Nephron progenitor cell (in vitro differentiated cells): ENCODE data around the gene EXOSC5.

ENCODE experiments used
- DNase-seq: peaks from one replicate; pipeline ENCODE4 v3.0.0; 2021
- H3K27ac Mint-ChIP-seq: 2 replicates; pipeline ENCODE4 v1.8.0; 2021; ENCODE audit warnings: mild to moderate bottlenecking, moderate library complexity, mixed read lengths
- H3K27me3 Mint-ChIP-seq: 2 replicates; pipeline ENCODE4 v1.8.0; 2021; ENCODE audit warnings: mild to moderate bottlenecking, low read depth, mixed read lengths; ENCODE audit not compliant: poor library complexity
- H3K36me3 Mint-ChIP-seq: 2 replicates; pipeline ENCODE4 v1.8.0; 2021; ENCODE audit warnings: low read depth, mixed read lengths
- H3K4me1 Mint-ChIP-seq: 2 replicates; pipeline ENCODE4 v1.8.0; 2021; ENCODE audit warnings: mixed read lengths
- H3K4me3 Mint-ChIP-seq: 2 replicates; pipeline ENCODE4 v1.8.0; 2021; ENCODE audit warnings: mild to moderate bottlenecking, moderate library complexity, mixed read lengths
- H3K9me3 Mint-ChIP-seq: 2 replicates; pipeline ENCODE4 v1.8.0; 2021; ENCODE audit warnings: mild to moderate bottlenecking, moderate library complexity, mixed read lengths
- TF ChIP-seq, protein P1 (sequence below): fragments of 200-600 bp; sonication (generic); IDR thresholded peaks from 2 replicates; pipeline ENCODE4 v1.5.0; 2021; ENCODE audit warnings: antibody characterized with exemption

EXOSC5 gene

DNA sequence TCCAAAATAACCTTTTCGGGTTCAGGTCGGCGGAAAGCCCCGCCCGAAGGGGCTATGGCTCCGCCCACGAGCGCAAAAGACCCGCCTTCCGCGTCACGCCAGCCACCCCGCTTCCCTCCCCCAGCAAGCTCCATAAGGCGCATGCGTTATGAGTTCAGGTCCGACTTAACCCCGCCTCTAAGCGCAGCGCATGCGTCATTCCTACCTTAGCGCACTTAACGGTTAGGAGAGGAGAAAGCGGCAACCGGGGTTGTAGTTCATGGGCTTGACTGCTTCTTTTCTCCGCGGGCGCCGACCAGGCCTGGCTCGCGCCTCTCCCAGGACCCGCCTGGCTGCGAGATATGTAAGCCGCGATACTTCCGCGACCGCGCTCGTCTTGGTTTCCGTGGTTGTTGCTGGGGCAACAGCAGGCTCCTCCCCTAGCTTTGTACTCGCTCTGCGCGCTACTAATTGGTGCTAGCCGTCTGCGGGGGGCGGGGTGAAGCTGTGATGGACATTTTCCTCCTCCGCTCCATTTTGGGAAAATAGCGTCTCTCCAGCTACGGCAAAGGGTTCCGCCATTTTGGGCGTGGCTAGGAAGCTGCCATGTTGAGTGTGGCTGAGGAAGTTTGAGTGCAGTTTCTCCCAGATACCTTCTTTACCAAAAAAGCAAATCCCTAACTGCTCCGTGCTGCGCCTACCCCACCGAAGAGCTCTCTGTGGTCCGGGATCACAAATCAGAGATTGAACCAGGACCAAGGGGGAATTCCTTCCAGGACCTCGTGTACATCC lies 33.2 kb downstream of the EXOSC5 start, which contains the start of gene B9D2:
Gene B9D2, minus strand, starts transcription at position 397 of the 771 bp plus-strand sequence. CDS start 630 bp downstream, outside the sequence.
- H3K4me3 Mint-ChIP-seq: peak within 1 kb of the TSS; percentile 96
- peaks cover 5% of the 10 kb centered on the region for H3K36me3 Mint-ChIP-seq
- H3K4me1 Mint-ChIP-seq: peaks cover 19% of the 10 kb centered on the region
- H3K27me3 Mint-ChIP-seq: no peaks in the 10 kb centered on the region
- TF ChIP-seq, protein P1, sequence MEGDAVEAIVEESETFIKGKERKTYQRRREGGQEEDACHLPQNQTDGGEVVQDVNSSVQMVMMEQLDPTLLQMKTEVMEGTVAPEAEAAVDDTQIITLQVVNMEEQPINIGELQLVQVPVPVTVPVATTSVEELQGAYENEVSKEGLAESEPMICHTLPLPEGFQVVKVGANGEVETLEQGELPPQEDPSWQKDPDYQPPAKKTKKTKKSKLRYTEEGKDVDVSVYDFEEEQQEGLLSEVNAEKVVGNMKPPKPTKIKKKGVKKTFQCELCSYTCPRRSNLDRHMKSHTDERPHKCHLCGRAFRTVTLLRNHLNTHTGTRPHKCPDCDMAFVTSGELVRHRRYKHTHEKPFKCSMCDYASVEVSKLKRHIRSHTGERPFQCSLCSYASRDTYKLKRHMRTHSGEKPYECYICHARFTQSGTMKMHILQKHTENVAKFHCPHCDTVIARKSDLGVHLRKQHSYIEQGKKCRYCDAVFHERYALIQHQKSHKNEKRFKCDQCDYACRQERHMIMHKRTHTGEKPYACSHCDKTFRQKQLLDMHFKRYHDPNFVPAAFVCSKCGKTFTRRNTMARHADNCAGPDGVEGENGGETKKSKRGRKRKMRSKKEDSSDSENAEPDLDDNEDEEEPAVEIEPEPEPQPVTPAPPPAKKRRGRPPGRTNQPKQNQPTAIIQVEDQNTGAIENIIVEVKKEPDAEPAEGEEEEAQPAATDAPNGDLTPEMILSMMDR: no peak
- H3K27ac Mint-ChIP-seq: peak within 1 kb of the TSS; percentile 100
- peak; percentile 97 for DNase-seq
- H3K9me3 Mint-ChIP-seq: no peaks in the 10 kb centered on the region

DNA sequence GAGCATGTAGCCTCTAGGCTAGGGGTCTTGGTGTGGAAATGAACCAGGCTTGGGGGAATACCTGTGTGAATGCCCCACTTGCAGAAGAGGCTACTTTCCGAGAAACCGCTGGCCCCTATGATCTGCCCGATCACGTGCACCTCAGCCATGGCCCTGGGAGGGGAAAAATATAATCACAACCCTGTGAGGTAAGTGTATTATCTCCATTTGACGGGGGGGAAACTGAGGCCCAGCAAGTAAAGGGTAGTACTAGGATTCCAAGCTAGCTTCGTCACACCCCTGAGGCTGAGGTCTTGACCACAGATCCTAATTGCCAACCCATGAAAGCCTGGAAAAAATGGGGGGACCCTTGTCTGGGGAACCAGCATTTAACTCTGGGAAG lies 33.8 kb downstream of the EXOSC5 start:
- no peak for DNase-seq
- peak overlapping the region; percentile 100 for H3K27ac Mint-ChIP-seq

DNA sequence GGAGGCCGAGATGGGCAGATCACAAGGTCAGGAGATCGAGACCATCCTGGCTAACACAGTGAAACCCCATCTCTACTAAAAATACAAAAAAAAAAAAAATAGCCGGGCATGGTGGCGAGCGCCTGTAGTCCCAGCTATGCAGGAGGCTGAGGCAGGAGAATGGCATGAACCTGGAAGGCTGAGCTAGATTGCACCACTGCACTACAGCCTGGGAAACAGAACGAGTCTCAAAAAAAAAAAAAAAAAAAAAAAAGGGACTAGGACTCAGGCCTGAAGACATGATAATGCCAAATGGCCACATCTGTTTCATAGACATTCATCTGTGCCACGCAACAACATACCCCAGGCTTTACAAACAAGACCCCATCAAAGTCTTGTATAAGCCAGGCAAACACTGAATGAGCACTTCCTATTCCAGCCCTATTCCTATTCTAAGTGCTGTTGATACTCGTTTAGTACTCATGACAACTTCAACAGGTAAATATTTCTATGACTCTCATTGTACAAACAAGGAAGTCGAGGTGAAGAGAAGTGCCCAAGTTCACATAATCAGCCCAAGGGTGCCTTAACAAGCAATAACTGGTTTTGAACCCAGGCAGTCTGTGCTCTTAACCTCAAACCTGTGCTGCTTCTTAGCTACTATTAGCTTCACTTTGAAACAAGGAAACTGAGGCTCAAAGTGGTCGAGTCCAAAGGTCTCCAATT lies 34.9 kb downstream of the EXOSC5 start:
- peaks cover 19% of the 10 kb centered on the region for H3K4me1 Mint-ChIP-seq
- TF ChIP-seq, protein P1: no peak
- no peaks in the 10 kb centered on the region for H3K9me3 Mint-ChIP-seq
- DNase-seq: no peak
- peak overlapping the region; percentile 96 for H3K4me3 Mint-ChIP-seq
- H3K27me3 Mint-ChIP-seq: no peaks in the 10 kb centered on the region
- H3K27ac Mint-ChIP-seq: no peak overlapping the region
- peaks cover 5% of the 10 kb centered on the region for H3K36me3 Mint-ChIP-seq

More for the DNA sequence above, 33.8 kb downstream of the EXOSC5 start:
- Mint-ChIP-seq H3K4me3 (peak overlapping the region; percentile 96), H3K4me1 (peaks cover 19% of the 10 kb centered on the region), H3K36me3 (peaks cover 5% of the 10 kb centered on the region), H3K9me3 (no peaks in the 10 kb centered on the region), H3K27me3 (no peaks in the 10 kb centered on the region)
- TF ChIP-seq, protein P1: no peak

DNA sequence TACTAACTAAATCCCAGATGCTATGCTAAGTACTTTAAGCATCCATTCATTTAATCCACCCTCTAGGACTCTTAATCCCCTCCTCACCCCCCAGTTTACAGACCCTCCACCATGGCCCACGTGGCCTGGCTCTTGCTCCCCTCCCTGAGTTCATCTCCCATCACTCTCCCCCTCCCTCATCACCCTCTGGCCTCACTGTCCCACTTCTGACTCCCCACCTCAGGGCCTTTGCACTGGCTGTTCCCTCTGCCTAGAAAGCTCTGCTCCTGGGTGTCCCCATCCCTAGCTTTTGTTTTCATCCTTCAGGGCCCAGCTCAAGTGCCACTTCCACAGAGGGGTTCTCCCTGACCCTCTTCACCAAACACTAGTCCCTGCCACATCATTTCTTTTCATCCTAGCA lies 37.4 kb downstream of the EXOSC5 start:
- Mint-ChIP-seq H3K4me1 (peaks cover 21% of the 10 kb centered on the region), H3K27ac (no peak overlapping the region), H3K36me3 (no peaks in the 10 kb centered on the region), H3K9me3 (no peaks in the 10 kb centered on the region), H3K27me3 (no peaks in the 10 kb centered on the region), H3K4me3 (no peak overlapping the region)
- DNase-seq: no peak
- TF ChIP-seq, protein P1: no peak

DNA sequence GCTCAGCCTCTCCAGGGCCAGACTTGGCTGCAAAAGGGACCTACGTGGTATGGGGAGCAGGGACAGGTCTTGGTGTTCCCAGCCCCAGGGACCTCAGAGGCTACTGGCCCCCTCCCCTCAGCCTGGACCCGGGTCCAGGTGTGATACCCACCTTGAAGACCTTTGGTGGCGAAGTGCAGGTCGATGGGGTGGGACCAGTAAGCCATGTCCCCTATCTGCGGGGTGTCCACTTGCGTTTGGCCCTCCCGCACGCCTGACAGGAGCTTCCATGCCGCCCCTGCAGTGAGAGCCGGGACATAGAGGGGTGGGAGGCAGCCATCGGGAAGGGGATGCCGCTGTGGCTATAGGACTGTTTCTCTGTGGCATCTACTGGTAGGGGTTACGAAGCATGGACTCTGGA lies 39.4 kb downstream of the EXOSC5 start:
- H3K36me3 Mint-ChIP-seq: no peaks in the 10 kb centered on the region
- H3K4me1 Mint-ChIP-seq: peaks cover 13% of the 10 kb centered on the region
- no peak overlapping the region for H3K27ac Mint-ChIP-seq
- no peaks in the 10 kb centered on the region for H3K9me3 Mint-ChIP-seq
- no peak for DNase-seq
- H3K4me3 Mint-ChIP-seq: no peak overlapping the region
- no peaks in the 10 kb centered on the region for H3K27me3 Mint-ChIP-seq
- TF ChIP-seq, protein P1: no peak
